ENCODE data around the gene LRRC74B.
"Not testable (repeated sequence)": the region's sequence is repeated elsewhere in the genome, so short reads cannot be mapped to it uniquely, and the experiment has no call there.

LRRC74B gene

DNA sequence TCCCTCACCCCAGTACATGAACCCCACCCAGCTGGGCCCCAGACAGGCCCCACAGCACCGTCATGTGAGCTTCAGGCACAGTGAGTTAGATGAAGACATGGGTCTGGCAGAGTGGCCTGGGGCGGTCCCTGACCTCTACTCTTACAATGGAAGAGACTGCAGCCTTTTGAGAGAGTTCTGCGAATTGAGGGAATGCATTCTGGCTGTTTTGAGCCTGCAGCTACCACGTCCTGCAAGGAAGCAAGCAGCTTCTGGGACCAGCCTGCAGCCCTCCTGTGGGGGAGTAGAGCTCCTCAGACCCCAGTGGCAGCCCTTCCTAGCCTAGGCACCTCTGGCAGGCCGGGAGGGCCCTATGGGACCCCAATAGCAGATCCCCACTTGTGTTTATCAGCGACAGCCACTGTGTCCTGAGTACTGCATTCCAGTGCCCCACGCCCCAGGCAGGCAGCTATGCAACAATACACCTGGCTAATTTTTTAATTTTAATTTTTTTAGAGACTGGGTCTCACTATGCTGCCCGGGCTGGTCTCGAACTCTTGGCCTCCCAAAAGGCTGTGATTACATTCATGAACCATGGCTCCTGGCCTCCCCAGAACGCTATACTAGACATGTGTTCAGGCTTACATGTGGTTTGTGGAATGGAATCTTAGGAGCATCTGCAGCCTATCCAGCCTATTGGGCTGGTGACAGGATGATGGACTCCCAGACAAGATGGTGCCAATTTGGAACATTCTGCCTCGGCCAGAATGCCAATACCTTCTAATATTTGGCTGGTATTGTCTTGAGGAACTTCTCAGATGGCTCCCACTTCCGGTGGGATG is 12.7 kb upstream of the LRRC74B start:
- DNase-seq: no peak

DNA sequence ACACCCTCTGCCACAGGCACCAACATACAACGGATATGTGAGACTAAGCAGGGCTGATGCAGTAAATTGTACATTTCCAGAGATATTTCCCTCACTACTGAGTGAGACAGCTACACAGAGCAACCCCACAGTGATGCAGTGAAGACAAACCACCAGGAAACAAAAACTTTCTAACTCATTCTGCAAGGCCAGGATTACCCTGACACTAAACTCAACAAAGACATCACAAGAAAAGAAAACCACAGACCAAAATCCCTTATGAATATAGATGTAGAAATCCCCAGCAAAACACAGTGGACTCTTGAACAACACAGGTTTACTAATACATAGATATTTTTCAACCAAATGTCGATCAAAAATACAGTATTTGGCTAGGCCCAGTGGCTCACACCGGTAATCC is 11.9 kb upstream of the LRRC74B start:
- no peak for DNase-seq

DNA sequence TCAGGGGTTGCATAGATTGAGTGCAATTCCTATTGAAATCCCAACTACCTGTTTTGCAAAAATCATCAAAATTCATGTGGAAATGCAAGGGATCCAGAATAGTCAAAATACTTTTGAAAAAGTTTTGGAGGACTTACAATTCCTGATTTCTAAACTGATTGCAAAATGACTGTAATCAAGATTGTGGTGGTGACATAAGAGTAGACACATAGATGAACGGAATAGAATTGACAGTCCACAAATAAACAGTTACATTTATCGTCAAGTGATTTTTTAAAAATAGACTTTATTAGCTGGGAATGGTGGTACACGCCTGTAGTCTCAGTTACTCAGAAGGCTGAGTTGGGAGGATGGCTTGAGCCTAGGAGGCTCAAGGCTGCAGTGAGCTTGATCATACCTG is 10.8 kb upstream of the LRRC74B start:
- no peak for DNase-seq

DNA sequence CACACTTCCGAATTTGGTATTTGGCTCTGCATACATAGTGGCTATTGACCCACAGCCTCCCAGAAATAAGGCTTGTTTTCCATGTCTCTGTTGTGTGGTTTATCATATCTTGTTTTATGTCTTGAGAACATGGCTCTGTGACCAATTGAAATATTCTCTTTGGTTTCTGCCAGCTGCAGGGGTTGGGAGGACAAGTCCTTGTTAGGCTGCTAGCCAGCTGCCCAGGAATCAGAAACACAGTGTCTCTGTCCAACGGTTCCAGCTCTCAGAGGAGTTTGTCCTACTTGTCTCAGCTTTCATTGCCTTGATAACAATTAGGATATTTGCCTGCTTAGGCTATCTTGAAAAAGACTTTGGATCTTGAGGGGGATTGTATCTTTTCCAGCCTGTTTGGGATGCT is 7.3 kb upstream of the LRRC74B start:
- no peak for DNase-seq

DNA sequence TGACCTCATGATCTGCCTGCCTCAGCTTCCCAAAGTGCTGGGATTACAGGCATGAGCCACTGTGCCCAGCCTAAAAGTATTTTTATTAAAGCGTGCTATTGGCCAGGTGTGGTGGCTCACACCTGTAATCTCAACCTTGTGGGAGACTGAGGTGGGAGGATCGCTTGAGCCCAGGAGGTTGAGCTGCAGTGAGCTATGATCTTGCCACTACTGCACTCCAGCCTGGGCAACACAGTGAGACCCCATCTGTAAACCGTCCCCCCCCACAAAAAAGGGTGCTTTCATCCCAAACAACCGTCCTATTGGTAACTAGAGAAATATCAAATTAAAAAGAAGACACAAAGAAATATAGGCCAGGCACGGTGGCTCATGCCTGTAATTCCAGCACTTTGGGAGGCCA is 6.6 kb upstream of the LRRC74B start:
- DNase-seq: not testable (repeated sequence)

DNA sequence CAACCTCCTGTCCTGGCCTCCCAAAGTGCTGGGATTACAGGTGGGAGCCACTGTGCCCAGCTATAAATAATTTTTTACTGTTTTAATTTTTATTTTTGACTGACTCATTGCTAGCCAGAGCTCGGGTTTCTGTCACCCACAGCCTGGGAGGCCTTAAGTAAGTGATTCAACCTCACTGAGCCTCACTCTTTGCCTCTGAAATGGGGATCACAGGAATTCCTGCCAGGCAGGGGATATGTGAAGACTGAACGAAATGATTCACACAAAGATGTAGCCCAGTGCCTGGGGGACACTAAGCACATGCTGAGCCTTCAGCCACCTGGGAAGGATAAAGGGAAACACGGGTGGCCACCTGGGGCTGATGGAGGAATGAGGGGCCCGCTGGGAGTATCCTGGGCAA is 3.8 kb upstream of the LRRC74B start:
- no peak for DNase-seq

DNA sequence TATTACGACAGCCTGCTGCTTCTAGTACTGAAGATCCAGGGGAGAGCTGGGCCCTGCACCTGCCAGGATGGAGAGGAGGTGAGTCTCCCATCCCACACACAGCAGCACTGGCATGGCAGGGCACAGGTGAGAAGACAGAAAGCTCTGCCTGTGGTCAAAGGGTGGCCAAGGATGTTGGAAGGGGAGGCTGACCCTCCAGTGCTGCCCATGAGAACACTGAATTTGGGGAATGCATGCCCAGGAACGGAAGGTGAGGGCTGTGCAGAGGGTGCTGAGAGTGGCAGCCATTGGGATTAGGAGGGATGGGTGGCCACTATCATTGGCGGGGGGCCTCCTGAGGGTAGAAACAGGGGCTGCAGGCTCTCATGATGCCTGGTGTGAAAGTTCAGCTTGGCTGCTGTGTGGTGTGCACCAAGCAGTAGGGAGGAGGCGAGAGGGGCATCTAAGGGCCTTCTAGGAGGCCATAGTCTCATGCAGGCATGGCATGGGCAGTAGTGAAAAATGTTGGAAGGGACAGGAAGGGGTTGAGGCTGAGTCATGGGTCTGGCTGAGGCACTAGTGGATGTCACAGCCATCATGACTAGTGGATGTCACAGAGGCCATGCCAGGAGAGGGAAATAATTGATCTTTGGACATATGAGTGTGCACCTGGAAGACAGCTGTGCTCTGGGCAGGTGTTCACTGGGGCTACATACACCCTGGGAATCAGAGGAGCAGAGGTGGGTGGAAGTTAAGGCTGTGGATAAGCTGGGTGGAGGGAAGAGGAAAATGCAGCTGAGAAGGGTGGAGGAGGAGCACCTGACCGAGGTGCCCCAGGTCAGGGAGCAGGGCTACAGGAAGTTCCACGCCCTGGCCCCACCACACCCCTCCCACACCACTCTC is 2.5 kb upstream of the LRRC74B start:
- DNase-seq: no peak

DNA sequence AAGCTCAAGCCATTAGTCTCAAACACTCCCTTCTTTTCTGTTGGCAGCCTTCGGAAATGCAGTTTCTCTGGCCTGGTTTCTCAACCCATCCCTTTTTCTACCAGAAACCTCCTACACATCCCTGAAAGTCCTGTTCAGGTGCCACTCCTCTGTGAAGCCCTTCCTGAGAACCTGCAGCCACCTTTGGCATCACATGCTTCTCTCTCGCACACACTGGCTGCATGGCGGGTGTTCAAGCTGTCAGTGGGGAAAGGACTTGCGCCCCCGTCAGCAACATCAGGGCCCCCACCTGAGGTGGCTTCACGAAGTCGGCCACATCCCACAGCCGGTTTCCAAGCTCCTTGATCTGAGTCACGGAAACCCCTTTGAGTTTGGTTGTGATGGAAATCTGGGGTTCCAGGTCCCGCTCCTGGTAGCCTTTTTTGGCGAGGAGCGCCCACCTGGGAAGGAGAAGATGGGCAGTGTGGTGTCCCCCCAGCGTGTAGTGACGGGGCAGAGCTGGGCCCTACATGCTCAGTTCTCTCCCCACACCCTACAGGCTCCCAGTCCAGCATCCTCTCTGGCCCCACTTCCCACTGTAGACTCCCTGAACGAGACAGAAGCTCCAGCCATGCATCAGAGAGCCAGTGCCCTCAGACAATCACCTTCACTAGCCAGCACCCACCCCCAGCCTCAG is 1.7 kb upstream of the LRRC74B start:
- DNase-seq: no peak

DNA sequence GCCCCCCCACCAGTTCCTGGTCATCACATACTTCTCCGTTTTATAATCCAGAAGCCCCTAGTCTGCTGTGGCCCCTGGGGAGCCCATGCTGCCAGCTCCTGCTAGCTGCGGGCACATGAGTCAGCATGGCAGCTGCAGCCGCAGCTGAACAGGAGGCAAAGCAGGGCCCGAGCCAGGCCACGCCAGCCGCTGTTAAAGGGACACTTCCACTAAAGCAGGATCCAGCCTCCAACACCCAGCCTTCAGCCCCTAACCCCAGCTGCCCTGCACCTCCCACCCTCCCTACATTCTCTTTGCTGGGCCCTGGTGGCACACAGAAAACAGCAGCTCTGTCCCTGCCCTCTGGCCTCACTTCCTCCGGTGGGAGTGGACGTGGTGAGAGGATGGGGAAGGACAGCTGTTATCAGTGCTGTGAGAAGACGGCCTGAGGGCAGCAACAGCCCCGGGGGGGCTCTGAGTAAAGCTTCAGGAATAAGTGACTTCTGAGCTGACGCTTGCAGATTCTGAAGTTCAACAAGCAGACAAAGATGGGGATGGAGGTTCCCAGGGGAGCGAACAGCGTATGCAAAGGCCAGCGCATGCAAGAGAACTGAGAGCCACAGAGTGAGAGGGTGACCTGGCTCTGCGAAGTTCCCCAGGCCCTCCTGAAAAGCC is 688 bp upstream of the LRRC74B start:
- DNase-seq: no peak

DNA sequence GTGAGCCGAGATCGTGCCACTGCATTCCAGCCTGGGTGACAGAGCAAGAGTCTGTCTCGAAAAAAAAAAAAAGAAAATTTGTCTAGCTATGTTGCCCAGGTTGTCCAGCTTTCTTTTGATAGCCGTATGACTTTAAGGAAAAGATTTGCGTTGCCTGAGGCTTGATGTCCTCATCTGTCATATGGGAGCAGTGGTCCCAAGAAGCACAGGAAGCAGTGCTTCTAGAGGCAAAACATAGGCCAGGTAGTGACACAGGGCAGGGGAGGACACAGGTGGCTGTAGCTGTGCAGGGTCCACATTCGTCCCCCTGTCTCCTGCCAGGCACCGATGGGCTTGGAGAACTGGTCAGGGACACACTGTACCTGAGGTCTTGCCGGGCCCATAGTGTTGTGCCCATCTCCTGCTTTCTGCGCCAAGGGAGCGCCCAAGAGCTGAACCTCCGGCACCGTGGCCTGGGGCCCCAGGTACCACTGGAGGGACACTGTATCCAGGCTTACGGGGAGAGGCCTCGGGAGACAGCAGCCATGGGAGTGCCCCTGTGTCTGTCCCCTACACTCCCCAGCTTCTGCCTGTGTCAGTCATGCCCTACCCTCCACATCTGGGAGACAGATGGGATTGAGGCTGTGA is 1.4 kb downstream of the LRRC74B start:
- DNase-seq: no peak

DNA sequence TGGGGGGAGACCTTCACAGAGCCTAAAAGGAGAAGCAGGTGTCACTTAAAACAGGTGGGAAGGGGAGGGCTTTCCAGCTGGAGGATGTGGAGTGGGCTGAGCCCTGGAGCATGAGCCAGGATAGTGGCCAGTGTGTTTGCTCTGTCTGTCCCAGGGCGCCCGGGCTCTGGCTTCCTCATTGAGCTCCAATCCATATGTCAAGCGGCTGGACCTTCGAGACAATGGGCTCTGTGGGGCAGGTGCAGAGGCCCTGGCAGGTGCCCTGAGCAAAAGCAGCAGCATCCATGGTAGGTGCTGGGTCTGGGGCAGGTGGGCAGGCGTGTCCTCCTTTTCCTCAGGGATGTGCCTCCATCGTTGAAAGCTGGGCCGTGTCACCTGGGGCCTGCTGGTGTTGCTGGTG is 2.0 kb downstream of the LRRC74B start:
- DNase-seq: no peak

DNA sequence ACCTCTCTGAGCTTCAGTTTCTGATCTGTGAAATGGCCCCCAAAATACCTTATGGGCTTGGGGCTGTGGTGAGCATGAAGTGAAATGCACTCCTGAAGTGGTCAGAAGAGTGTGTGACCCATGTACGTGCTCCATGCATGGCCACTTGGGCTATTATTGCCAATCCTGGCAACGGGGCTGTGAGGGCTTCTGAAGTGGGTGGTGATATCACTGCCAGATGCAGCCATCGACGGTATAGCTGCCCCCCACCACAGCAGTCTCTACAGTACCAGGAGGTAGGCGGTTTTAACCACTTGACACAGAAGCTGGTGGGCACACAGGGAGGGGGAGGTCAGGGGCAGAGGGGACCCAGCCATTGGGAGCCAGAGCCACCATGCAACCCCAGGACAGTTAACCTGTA is 2.7 kb downstream of the LRRC74B start:
- DNase-seq: not testable (repeated sequence)

DNA sequence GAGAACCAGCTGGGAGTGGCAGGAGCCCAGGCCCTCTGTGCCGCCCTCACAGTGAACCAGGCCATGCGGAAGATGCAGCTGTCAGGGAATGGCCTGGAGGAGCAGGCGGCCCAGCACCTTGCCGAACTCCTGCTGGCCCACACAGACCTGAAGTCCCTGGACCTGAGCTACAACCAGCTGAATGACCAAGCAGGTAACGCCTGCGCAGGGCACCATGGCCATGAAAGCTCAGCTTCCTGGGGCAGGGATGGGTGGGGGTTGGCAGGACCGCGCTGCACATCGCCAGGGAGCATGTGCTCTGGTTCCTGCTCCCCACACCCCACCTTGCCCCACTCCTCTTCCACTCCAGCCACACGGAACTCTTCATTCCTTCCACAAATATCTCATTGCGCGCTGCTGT is 3.2 kb downstream of the LRRC74B start:
- not testable (repeated sequence) for DNase-seq

DNA sequence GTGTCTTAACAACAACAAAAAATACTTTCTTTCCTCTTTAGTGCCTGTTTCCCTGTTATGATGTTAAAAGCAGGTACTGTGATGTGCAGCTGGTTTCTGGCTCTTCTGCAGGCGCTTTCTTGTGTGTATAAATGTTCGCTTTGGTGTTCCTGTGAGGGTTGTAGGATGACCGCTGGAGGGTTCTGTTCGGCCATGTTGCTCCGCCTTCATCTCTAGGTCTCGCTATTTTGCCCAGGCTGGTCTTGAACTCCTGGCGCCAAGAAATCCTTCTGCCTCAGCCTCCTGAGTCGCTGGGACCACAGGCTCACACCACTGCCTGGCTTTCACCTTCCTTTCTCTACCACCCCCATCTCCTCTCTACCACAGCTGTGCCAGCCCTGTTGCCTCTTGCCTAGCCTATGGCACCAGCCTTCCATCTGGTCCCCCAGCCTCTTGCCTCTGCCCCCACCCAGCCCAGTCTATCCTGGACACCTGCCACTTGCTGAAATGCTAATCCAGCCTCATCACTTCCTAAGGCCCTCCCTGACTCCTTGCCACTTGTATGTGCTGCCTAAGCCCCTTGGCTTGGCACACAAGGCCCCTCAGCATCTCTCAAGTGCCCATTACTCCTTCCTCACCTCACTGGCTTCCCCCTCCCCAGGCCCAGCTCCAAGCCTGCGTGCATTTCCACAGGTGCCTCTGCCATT is 5.5 kb downstream of the LRRC74B start:
- DNase-seq: no peak

DNA sequence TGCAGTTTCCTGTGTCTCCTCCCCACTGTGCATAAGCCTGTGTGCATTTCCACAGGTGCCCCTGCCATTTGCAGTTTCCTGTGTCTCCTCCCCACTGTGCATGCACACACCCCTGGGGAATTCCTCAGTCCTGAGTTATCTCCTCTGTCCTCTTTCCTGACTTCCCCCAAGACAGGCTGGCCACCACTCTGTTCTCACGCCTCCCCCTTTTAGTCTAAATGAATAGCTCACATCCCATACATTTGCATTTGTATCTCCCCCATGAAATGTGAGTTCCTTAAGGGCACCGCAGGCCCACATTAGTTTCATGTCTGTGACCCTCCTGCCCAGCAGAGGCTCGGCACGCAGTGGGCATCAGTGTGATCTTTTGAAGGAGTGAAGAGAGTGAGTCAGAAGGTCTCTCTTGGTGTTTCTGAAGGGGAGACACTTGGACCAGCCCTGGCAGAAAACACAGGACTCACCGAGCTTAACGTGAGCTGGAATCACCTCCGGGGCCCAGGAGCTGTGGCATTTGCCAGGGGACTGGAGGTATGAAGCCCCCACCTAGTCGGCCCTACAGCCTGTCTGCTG is 6.2 kb downstream of the LRRC74B start:
- DNase-seq: no peak

DNA sequence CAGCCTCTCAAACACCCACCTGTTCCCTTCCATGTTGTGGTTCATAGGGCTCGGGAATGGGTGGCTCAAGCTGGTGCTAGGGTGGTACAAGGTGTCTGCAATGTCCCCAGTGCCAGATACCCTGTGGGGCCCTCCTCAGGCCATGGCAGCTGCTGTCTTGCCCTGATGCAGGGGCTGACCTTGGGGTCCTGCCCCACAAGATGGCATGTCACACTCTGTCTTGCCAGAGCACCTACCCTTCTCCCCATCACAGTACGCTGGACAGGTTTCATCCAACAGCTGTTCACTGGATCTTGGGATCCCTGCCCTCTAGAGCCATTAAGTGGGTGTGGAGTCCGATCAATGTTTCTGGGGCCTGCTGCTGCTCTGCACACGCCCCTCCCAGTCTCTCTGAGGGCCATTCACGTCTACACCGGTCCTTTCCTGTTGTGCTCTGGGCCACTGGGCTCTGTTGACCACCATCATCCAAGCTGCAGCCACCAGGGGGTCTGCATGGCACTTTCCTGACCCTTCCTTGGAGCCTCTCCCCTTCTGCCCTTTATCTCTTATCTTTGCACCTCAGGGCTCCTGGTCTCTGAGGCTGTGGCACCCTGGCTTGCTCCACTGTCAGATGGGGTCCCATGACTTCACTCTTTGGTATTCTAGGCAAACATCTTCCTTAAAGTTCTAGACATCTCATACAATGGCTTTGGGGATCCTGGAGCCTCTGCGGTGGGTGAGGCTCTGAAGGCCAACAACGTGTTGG is 7.1 kb downstream of the LRRC74B start:
- DNase-seq: no peak

DNA sequence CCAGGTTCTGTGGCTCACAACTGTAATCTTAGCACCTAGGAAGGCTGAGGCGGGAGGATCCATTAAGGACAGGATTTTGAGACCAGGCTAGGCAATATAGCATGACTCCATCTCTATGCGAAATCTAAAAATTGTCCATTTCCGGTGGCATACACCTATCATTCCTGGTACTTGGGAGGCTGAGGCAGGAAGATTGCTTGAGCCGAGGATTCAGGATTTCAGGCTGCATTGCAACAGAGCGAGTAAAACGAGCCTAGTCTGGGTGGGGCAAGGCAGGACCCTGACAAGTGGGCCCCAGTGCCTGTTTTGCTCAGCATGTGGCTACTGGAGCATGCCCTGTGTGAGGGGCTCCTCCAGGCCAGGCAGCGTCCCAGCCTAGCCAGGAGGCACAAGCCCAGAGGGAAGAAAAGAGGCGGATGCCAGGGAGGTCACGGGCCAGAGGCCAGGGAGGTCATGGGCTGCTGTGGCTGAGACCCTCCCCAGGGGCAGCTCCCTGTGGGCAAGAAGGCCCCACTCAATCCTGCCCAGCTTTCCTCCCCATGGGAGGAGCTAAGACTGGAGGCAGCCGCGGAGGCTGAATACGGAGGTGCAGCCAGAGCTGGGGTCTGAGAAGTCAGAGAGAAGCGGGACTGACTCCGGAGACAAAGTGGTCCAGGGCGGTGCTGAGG is 8.4 kb downstream of the LRRC74B start:
- DNase-seq: no peak

DNA sequence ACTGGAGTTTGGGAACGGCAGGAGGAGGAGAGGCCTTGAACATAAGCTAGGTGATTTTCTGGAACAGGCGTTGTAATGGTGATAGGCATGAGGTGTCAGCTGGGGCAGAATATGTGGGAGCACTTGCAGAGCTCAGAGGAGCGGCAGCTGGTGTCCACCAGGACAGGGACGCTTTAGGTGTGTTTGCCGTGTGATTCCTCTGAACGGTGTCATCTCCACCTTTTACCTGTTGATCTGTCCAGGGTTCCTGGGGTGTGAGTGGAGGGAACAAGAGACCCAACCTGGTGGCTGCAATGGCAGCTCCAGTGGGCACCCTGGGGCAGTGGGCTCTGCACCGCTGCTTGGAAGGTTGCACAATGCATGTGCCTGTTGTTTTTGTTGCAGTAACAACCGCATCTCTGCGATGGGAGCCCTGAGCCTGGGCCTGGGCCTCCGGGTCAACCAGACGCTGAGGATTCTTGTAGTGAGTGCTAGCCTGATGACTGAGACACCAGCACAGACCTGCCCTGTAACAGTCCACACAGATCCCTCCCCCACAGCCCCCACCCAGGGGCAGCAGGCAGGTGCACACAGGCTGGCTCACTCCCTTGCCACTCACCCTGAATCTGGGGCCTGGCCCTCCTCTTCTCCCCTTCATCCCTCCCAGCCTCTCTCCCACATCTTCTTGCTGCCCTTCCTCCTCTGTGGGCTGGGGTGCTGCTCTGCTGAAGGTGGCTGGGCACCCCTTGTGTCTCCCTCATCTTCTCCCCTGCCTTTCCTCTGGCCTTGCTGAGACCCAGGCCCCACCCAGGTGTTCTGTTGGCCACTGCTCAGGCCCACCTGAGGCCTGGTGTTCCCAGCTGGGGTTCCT is 9.2 kb downstream of the LRRC74B start:
- no peak for DNase-seq

DNA sequence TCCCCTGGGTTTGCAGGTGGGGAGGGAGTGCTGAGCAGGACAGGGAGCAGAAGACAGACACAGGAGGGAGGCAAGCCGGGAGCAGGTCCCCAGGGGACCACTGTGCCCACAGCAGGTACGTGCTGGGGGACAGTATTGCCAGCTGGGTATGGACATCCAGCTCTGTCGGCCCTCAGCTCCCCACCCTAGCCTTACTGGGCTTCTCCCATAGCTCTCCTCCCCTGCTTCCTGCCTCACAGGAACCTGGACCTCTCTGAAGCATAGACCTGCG is 9.8 kb downstream of the LRRC74B start:
- DNase-seq: no peak

DNA sequence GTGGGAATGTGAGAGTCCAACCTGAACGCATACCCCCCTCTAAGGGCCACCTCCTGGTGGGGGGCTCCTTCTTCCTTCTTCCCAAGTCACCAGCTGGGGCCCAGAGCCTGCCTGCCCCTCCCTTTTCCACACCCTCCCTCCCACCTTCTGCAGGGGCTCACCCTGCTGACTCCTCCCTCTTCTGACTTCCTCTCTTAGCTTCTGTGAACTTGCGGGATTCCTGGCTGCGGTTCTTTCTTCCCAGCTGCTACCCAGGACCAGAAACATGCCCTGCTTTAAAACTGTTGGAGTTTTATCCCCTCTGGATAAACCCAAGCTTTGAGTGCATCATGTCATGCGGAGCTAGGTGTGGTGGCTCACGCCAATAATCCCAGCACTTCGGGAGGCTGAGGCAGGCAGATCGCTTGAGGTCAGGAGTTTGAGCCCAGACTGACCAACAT is 10.2 kb downstream of the LRRC74B start:
- DNase-seq: no peak

Data from DMS79 (cell line).